HepG2 (cell line): ENCODE data around the gene IP6K3. TPM values are rescaled to one million over a fixed set of nuclear protein-coding genes. Genes with fewer than 3 reads are reported as not detected.

Experiments used
- ATAC-seq: fragments of 200-7000 bp; cut with Tn5 transposase; 3 replicates; pipeline ENCODE4 v1.9.1; 2020; ENCODE audit warnings: mild to moderate bottlenecking, moderate library complexity
- BruUV-seq: library from RNA; stranded (reverse); fragments of 400-500 nt; replicated peaks from 2 replicates; lab custom pipeline; 2021; lab: Mats Ljungman, UMichigan
- CTCF ChIA-PET: fragments of 300-600 bp; formaldehyde crosslinking; extraction: SDS; loops from one replicate; lab custom pipeline; 2021; ENCODE audit warnings: low total read pairs, inconsistent platforms, low intra/inter-chr PET ratio; lab: Yijun Ruan, JAX
- POLR2A ChIA-PET: fragments of 350-600 bp; sonication (Branson Sonifier 250); formaldehyde crosslinking; loops from one replicate; lab custom pipeline; 2020; ENCODE audit warnings: antibody characterized with exemption, inconsistent platforms; lab: Yijun Ruan, JAX
- DNase-seq: peaks from one replicate; pipeline ENCODE4 v3.0.0-alpha.2; 2015; ENCODE audit warnings: low spot score
- FAIRE-seq: peaks from 3 replicates; lab custom pipeline; 2011; peaks lifted over from hg19 to GRCh38; lab: Jason Lieb, UNC
- H2AFZ ChIP-seq: one replicate; pipeline ENCODE4 v1.6.1; 2011; ENCODE audit warnings: low read length, inconsistent platforms
- H3K27ac ChIP-seq: fragments of 300-600 bp; 3 replicates; pipeline ENCODE4 v1.8.0; 2011; ENCODE audit warnings: mixed run types, mild to moderate bottlenecking, mixed read lengths, low read length, inconsistent platforms; ENCODE audit not compliant: insufficient read depth; ENCODE audit errors: extremely low read length
- H3K27me3 ChIP-seq, 2 experiments: fragments of 200-600 bp in 1 of 2; 2 replicates in 1 of 2; 3 replicates in 1 of 2; pipeline versions ENCODE4 v1.6.0 to v1.8.0; 2011; ENCODE audit warnings: low read length in 2 of 2, mild to moderate bottlenecking in 2 of 2, moderate library complexity in 2 of 2, inconsistent platforms in 1 of 2; ENCODE audit not compliant: insufficient read depth in 2 of 2, control insufficient read depth in 1 of 2
- H3K36me3 ChIP-seq, 2 experiments: fragments of 200-600 bp in 1 of 2; replicated peaks in 1 of 2; 2 replicates in 1 of 2; 3 replicates in 1 of 2; pipeline versions ENCODE4 v1.5.1 to v1.8.0; 2011; ENCODE audit warnings: low read length in 2 of 2, inconsistent platforms in 1 of 2; ENCODE audit not compliant: insufficient read depth in 2 of 2, control insufficient read depth in 1 of 2
- H3K4me1 ChIP-seq: 2 replicates; pipeline ENCODE4 v1.5.1; 2012; ENCODE audit warnings: low read length, inconsistent platforms; ENCODE audit not compliant: insufficient read depth
- H3K4me2 ChIP-seq: 2 replicates; pipeline ENCODE4 v1.6.0; 2011; ENCODE audit warnings: low read depth, low read length, inconsistent platforms
- H3K4me3 ChIP-seq, 3 experiments: fragments of 200-600 bp in 1 of 3; sonication (generic), shearing (Covaris generic) in 1 of 3; replicated peaks in 1 of 3; 2 replicates each; pipeline ENCODE4 v1.5.1; 2011 to 2016; ENCODE audit warnings: low read length in 3 of 3, inconsistent platforms in 2 of 3, low read depth in 2 of 3, mild to moderate bottlenecking in 2 of 3, control low read depth in 1 of 3, mixed read lengths in 1 of 3; ENCODE audit not compliant: insufficient read depth in 1 of 3
- H3K79me2 ChIP-seq: one replicate; pipeline ENCODE4 v1.6.1; 2011; ENCODE audit warnings: low read length, inconsistent platforms; ENCODE audit not compliant: insufficient read depth
- H3K9ac ChIP-seq: 2 replicates; pipeline ENCODE4 v1.6.0; 2011; ENCODE audit warnings: mild to moderate bottlenecking, low read depth, low read length, inconsistent platforms; ENCODE audit not compliant: insufficient read depth
- H3K9me3 ChIP-seq: 2 replicates; pipeline ENCODE4 v1.5.1; 2012; ENCODE audit warnings: mild to moderate bottlenecking, low read length
- H4K20me1 ChIP-seq: 2 replicates; pipeline ENCODE4 v1.6.0; 2011; ENCODE audit warnings: inconsistent platforms, mild to moderate bottlenecking, low read length, moderate library complexity; ENCODE audit not compliant: insufficient read depth
- BHLHE40 ChIP-seq: IDR thresholded peaks from 2 replicates; pipeline ENCODE4 v1.6.1; 2011; ENCODE audit warnings: low read length, improper control_type of control experiment
- DMAP1 ChIP-seq: IDR thresholded peaks from 2 replicates; pipeline ENCODE4 v1.6.1; 2016
- DZIP1 ChIP-seq: sonication (generic); formaldehyde crosslinking; IDR thresholded peaks from 2 replicates; pipeline ENCODE4 v1.5.0; 2020; ENCODE audit warnings: mild to moderate bottlenecking, missing genetic modification reagents
- ETV5 ChIP-seq: IDR thresholded peaks from 2 replicates; pipeline ENCODE4 v1.6.1; 2018; ENCODE audit warnings: missing biosample characterization, missing genetic modification reagents, inconsistent platforms, borderline replicate concordance
- GATAD2A ChIP-seq: IDR thresholded peaks from 2 replicates; pipeline ENCODE4 v1.6.1; 2016
- KAT8 ChIP-seq: IDR thresholded peaks from 2 replicates; pipeline ENCODE4 v1.6.1; 2016; ENCODE audit warnings: missing genetic modification reagents, missing compliant biosample characterization
- KLF11 ChIP-seq: IDR thresholded peaks from 2 replicates; pipeline ENCODE4 v1.6.1; 2016; ENCODE audit warnings: missing compliant biosample characterization
- MYNN ChIP-seq: sonication (generic); formaldehyde crosslinking; IDR thresholded peaks from 2 replicates; pipeline ENCODE4 v1.4.0; 2020; ENCODE audit warnings: mild to moderate bottlenecking, low read depth, missing genetic modification reagents
- NCOA5 ChIP-seq: sonication (generic); formaldehyde crosslinking; IDR thresholded peaks from 2 replicates; pipeline ENCODE4 v1.4.0; 2020; ENCODE audit warnings: missing genetic modification reagents
- NFE2L2 ChIP-seq: fragments of 150-350 bp; IDR thresholded peaks from 2 replicates; pipeline ENCODE4 v1.6.1; 2014; ENCODE audit warnings: low read length
- PCBP1 ChIP-seq: fragments of 200-400 bp; formaldehyde crosslinking; IDR thresholded peaks from 2 replicates; pipeline ENCODE4 v1.6.1; 2017; ENCODE audit warnings: mild to moderate bottlenecking, low read depth, low read length, borderline replicate concordance
- STAT6 ChIP-seq: sonication (generic); formaldehyde crosslinking; IDR thresholded peaks from 2 replicates; pipeline ENCODE4 v1.4.0; 2020; ENCODE audit warnings: missing genetic modification reagents, mild to moderate bottlenecking, borderline replicate concordance
- ZNF235 ChIP-seq: sonication (generic); formaldehyde crosslinking; IDR thresholded peaks from 2 replicates; pipeline ENCODE4 v1.8.1; 2023; ENCODE audit warnings: mild to moderate bottlenecking, missing genetic modification reagents, borderline replicate concordance
- ZNF501 ChIP-seq: sonication (generic); formaldehyde crosslinking; IDR thresholded peaks from 2 replicates; pipeline ENCODE4 v1.5.1; 2020; ENCODE audit warnings: mild to moderate bottlenecking, moderate library complexity, missing genetic modification reagents
- ZNF646 ChIP-seq: sonication (generic); formaldehyde crosslinking; IDR thresholded peaks from 2 replicates; pipeline ENCODE4 v1.9.0; 2021; ENCODE audit warnings: mild to moderate bottlenecking, missing genetic modification reagents
- WGBS: methylation state at CpG from one replicate; pipeline ENCODE4 v1.1.6; 2017; ENCODE audit warnings: low lambda C conversion rate; 5-methylcytosine and 5-hydroxymethylcytosine counted together
- in situ Hi-C: cut with HindIII; loops from 2 replicates; pipeline ENCODE4 v1.10.0; 2017; ENCODE audit warnings: low pct_unique_long_range_greater_than_20kb; ENCODE audit not compliant: extremely low pct_ligation_motif_present
- intact Hi-C: fragments of 100-400 bp; cut with micrococcal nuclease; formaldehyde crosslinking; loops from one replicate; pipeline ENCODE4 v1.10.0; 2022; ENCODE audit not compliant: unreplicated experiment
- polyA plus RNA-seq, 8 experiments: library from polyadenylated mRNA; depleted of rRNA in 3 of 8; stranded (reverse) in 7 of 8; unstranded in 1 of 8; fragments of >200 nt; fragmentation: Illumina TruSeq in 4 of 8; extraction: Trizol in 4 of 8; gene quantifications; 2 replicates each; pipeline versions ENCODE4 v1.2.1 to v1.2.3, GENCODE V29; 2011 to 2016; ENCODE audit warnings: low read depth in 4 of 8, missing spikeins in 1 of 8, mixed read lengths in 1 of 8; ENCODE audit not compliant: insufficient read depth in 1 of 8
- total RNA-seq, 5 experiments: library from RNA; depleted of rRNA; stranded (reverse); fragments of >200 nt; fragmentation: Illumina TruSeq; extraction: Trizol; gene quantifications; 2 replicates each; pipeline ENCODE4 v1.2.3, GENCODE V29; 2016; ENCODE audit warnings: low read depth in 1 of 5

IP6K3 gene
- total and polyA plus RNA-seq, 2 of the 13 experiments (the other 11 are each of a cell fraction or from before 2014, with no cell fraction given) = 0.11 to 0.18 TPM

- Histone ChIP-seq H3K9ac (no peak overlapping the region), H3K36me3 (peaks cover 24 to 40% of the 10 kb centered on the region in 2 experiments; a peak in 3 of 5 replicates), H3K27me3 (no peaks in the 10 kb centered on the region), H3K27ac (no peak overlapping the region), H3K4me3 (no peak overlapping the region), H4K20me1 (no peaks in the 10 kb centered on the region; the same call in 1 of the 2 replicates), H3K4me1 (no peaks in the 10 kb centered on the region), H3K79me2 (no peaks in the 10 kb centered on the region), H3K9me3 (no peaks in the 10 kb centered on the region), H3K4me2 (no peak overlapping the region), H2AFZ (no peak overlapping the region)
- no peak for ATAC-seq
- POLR2A ChIA-PET = no interaction called here
- 90% methylated on average over 12 of the region's 12 CpGs for WGBS
- in situ Hi-C loops (no loop called here), intact Hi-C loops (no loop called here)
- CTCF ChIA-PET = no interaction called here
- no peak for FAIRE-seq
- no TSS peak for BruUV-seq
- DNase-seq = no peak
- TF ChIP-seq NCOA5 (CRISPR knock-in tag) (no peak), STAT6 (no peak), DZIP1 (CRISPR knock-in tag) (no peak), DMAP1 (CRISPR knock-in tag) (no peak), PCBP1 (no peak), BHLHE40 (no peak), KLF11 (CRISPR knock-in tag) (no peak), ETV5 (CRISPR knock-in tag) (no peak), MYNN (CRISPR knock-in tag) (no peak), NFE2L2 (no peak), ZNF646 (CRISPR knock-in tag) (no peak), ZNF501 (CRISPR knock-in tag) (no peak), KAT8 (CRISPR knock-in tag) (no peak), GATAD2A (CRISPR knock-in tag) (no peak), ZNF235 (CRISPR knock-in tag) (no peak)
Observed at GRCh38 chr6:33689148-33689494, 57.6 kb downstream of the IP6K3 start.
